Measurements from ENCODE around the gene CD58. TPM values are rescaled to one million over a fixed set of nuclear protein-coding genes. Genes with fewer than 3 reads are reported as not detected.

Gene CD58
- total RNA-seq, 1 experiment from 2014 or later = 8.2 TPM

- H3K27ac ChIP-seq (ENCODE audit: low read depth, low read length, poor library complexity, severe bottlenecking) = no peak overlapping the region
- no peak for TF ChIP-seq CTCF (conservative IDR thresholded peaks at IDR 0.05; ENCODE audit: low read depth, low read length)
- no peak for TF ChIP-seq EZH2 (IDR thresholded peaks at IDR 0.05; ENCODE audit: borderline replicate concordance, low read depth, low read length, poor library complexity, severe bottlenecking)
- no TSS peak for BruUV-seq (replicated peaks)
- no peak overlapping the region for H3K4me3 ChIP-seq (ENCODE audit: low read depth, low read length, poor library complexity, severe bottlenecking)
- H3K4me1 ChIP-seq (ENCODE audit: insufficient read depth, low read length, poor library complexity, severe bottlenecking) = no peaks in the 10 kb centered on the region
- H3K27me3 ChIP-seq (replicated peaks; ENCODE audit: insufficient read depth, low read depth, low read length, poor library complexity) = no peaks in the 10 kb centered on the region
- DNase-seq (ENCODE audit: low spot score) = no peak
- H3K36me3 ChIP-seq (ENCODE audit: insufficient read depth, low read length, poor library complexity, severe bottlenecking) = no peaks in the 10 kb centered on the region
- ChIA-PET CTCF (no interaction called here), POLR2A (ENCODE audit: low non-redundant PET) (no interaction called here)
- H3K9me3 ChIP-seq (ENCODE audit: low read depth, low read length, poor library complexity, severe bottlenecking) = no peaks in the 10 kb centered on the region
- intact Hi-C loops (cut with micrococcal nuclease; ENCODE audit: unreplicated experiment) = no loop called here
Measured at GRCh38 chr1:116534014-116534739, 36.6 kb downstream of the CD58 start.

- Histone ChIP-seq H3K9me3 (ENCODE audit: low read depth, low read length, poor library complexity, severe bottlenecking) (no peaks in the 10 kb centered on the region), H3K4me1 (ENCODE audit: insufficient read depth, low read length, poor library complexity, severe bottlenecking) (no peaks in the 10 kb centered on the region), H3K27me3 (replicated peaks; ENCODE audit: insufficient read depth, low read depth, low read length, poor library complexity) (no peaks in the 10 kb centered on the region), H3K4me3 (ENCODE audit: low read depth, low read length, poor library complexity, severe bottlenecking) (no peak overlapping the region), H3K27ac (ENCODE audit: low read depth, low read length, poor library complexity, severe bottlenecking) (no peak overlapping the region), H3K36me3 (ENCODE audit: insufficient read depth, low read length, poor library complexity, severe bottlenecking) (no peaks in the 10 kb centered on the region)
- DNase-seq (ENCODE audit: low spot score) = no peak
- intact Hi-C loops (cut with micrococcal nuclease; ENCODE audit: unreplicated experiment) = no loop called here
- ChIA-PET POLR2A (ENCODE audit: low non-redundant PET) (no interaction called here), CTCF (no interaction called here)
- no TSS peak for BruUV-seq (replicated peaks)
- TF ChIP-seq EZH2 (IDR thresholded peaks at IDR 0.05; ENCODE audit: borderline replicate concordance, low read depth, low read length, poor library complexity, severe bottlenecking) = no peak
Measured at GRCh38 chr1:116533429-116533820, 37.4 kb downstream of the CD58 start.

GRCh38 chr1:116532671-116533428 is 38.0 kb downstream of the CD58 start:
- no peaks in the 10 kb centered on the region for H3K4me1 ChIP-seq (ENCODE audit: insufficient read depth, low read length, poor library complexity, severe bottlenecking)
- ChIA-PET POLR2A (ENCODE audit: low non-redundant PET) (no interaction called here), CTCF (no interaction called here)
- H3K36me3 ChIP-seq (ENCODE audit: insufficient read depth, low read length, poor library complexity, severe bottlenecking) = no peaks in the 10 kb centered on the region
- intact Hi-C loops (cut with micrococcal nuclease; ENCODE audit: unreplicated experiment) = no loop called here
- no peak for TF ChIP-seq CTCF (conservative IDR thresholded peaks at IDR 0.05; ENCODE audit: low read depth, low read length)
- no peak for TF ChIP-seq EZH2 (IDR thresholded peaks at IDR 0.05; ENCODE audit: borderline replicate concordance, low read depth, low read length, poor library complexity, severe bottlenecking)
- BruUV-seq (replicated peaks) = no TSS peak
- H3K4me3 ChIP-seq (ENCODE audit: low read depth, low read length, poor library complexity, severe bottlenecking) = no peak overlapping the region
- H3K9me3 ChIP-seq (ENCODE audit: low read depth, low read length, poor library complexity, severe bottlenecking) = no peaks in the 10 kb centered on the region
- no peak for DNase-seq (ENCODE audit: low spot score)
- no peaks in the 10 kb centered on the region for H3K27me3 ChIP-seq (replicated peaks; ENCODE audit: insufficient read depth, low read depth, low read length, poor library complexity)
- H3K27ac ChIP-seq (ENCODE audit: low read depth, low read length, poor library complexity, severe bottlenecking) = no peak overlapping the region

All from A673 (cell line).